K562 (cell line): Measurements from ENCODE around the gene MARS2. TPM values are rescaled to one million over a fixed set of nuclear protein-coding genes. Genes with fewer than 3 reads are reported as not detected.

ENCODE experiments used
- ATAC-seq: fragments of 200-7000 bp; cut with Tn5 transposase; 3 replicates; pipeline ENCODE4 v1.9.1; 2020; ENCODE audit warnings: moderate library complexity
- BruUV-seq: library from RNA; stranded (reverse); fragments of 400-500 nt; replicated peaks from 2 replicates; lab custom pipeline; 2021; lab: Mats Ljungman, UMichigan
- CTCF ChIA-PET: fragments of 300-600 bp; formaldehyde crosslinking; extraction: SDS; loops from one replicate; lab custom pipeline; 2021; ENCODE audit warnings: low intra/inter-chr PET ratio; lab: Yijun Ruan, JAX
- POLR2A ChIA-PET: fragments of 300-600, 350-650 bp; sonication (Branson Sonifier 250); formaldehyde crosslinking; extraction: SDS; loops from one replicate; lab custom pipeline; 2021; ENCODE audit warnings: antibody characterized with exemption, inconsistent platforms; lab: Yijun Ruan, JAX
- DNase-seq, 4 experiments: peaks; one replicate each; pipeline versions ENCODE4 v3.0.0 to v3.0.0-alpha.2; 2011 to 2018; ENCODE audit warnings: low spot score in 3 of 4, mixed read lengths in 3 of 4; ENCODE audit errors: extremely low read depth in 1 of 4
- FAIRE-seq: peaks from 2 replicates; lab custom pipeline; 2011; peaks lifted over from hg19 to GRCh38; lab: Jason Lieb, UNC
- H2AFZ ChIP-seq: 2 replicates; pipeline ENCODE4 v1.6.0; 2011; ENCODE audit warnings: low read depth, low read length, control low read depth, inconsistent platforms
- H3K27ac ChIP-seq: fragments of 200-600 bp; 3 replicates; pipeline ENCODE4 v1.8.0; 2011; ENCODE audit warnings: low read depth, mild to moderate bottlenecking, control low read depth, inconsistent platforms, low read length, moderate library complexity, mixed read lengths; ENCODE audit errors: extremely low read depth
- H3K27me3 ChIP-seq, 2 experiments: fragments of 300-600 bp in 1 of 2; 2 replicates in 1 of 2; 3 replicates in 1 of 2; pipeline versions ENCODE4 v1.6.0 to v1.8.0; 2011; ENCODE audit warnings: inconsistent platforms in 2 of 2, low read length in 2 of 2, mild to moderate bottlenecking in 1 of 2, mixed read lengths in 1 of 2, moderate library complexity in 1 of 2; ENCODE audit not compliant: control insufficient read depth in 2 of 2, insufficient read depth in 2 of 2
- H3K36me3 ChIP-seq: fragments of 300-600 bp; 3 replicates; pipeline ENCODE4 v1.8.0; 2011; ENCODE audit warnings: mild to moderate bottlenecking, low read length, inconsistent platforms; ENCODE audit not compliant: control insufficient read depth, insufficient read depth
- H3K4me1 ChIP-seq, 2 experiments: fragments of 200-600 bp in 1 of 2; replicated peaks in 1 of 2; 2 replicates in 1 of 2; 3 replicates in 1 of 2; pipeline versions ENCODE4 v1.5.1 to v1.8.0; 2011; ENCODE audit warnings: inconsistent platforms in 2 of 2, low read length in 2 of 2, mild to moderate bottlenecking in 1 of 2, mixed read lengths in 1 of 2, moderate library complexity in 1 of 2; ENCODE audit not compliant: control insufficient read depth in 2 of 2, insufficient read depth in 2 of 2
- H3K4me2 ChIP-seq: 2 replicates; pipeline ENCODE4 v1.6.1; 2011; ENCODE audit warnings: low read length, control low read depth, inconsistent platforms, mixed read lengths; ENCODE audit not compliant: insufficient read depth
- H3K4me3 ChIP-seq: fragments of 200-600 bp; sonication (generic), shearing (Covaris generic); 2 replicates; pipeline ENCODE4 v1.5.1; 2016; ENCODE audit warnings: control low read depth, inconsistent platforms
- H3K79me2 ChIP-seq: fragments of 200-600 bp; 3 replicates; pipeline ENCODE4 v1.8.0; 2011; ENCODE audit warnings: low read length, inconsistent platforms; ENCODE audit not compliant: control insufficient read depth, insufficient read depth
- H3K9ac ChIP-seq, 2 experiments: 2 replicates each; pipeline versions ENCODE4 v1.6.0 to v1.6.1; 2011; ENCODE audit warnings: low read depth in 2 of 2, low read length in 2 of 2, control low read depth in 1 of 2, inconsistent platforms in 1 of 2, mild to moderate bottlenecking in 1 of 2, mixed read lengths in 1 of 2; ENCODE audit not compliant: insufficient read depth in 1 of 2
- H3K9me1 ChIP-seq: one replicate; pipeline ENCODE4 v1.6.0; 2011; ENCODE audit warnings: inconsistent platforms, mild to moderate bottlenecking, low read length, moderate library complexity; ENCODE audit not compliant: control insufficient read depth, insufficient read depth
- H3K9me3 ChIP-seq: replicated peaks from 2 replicates; pipeline ENCODE4 v1.5.1; 2011; ENCODE audit warnings: low read depth, low read length, inconsistent platforms; ENCODE audit not compliant: control insufficient read depth, insufficient read depth
- H4K20me1 ChIP-seq: replicated peaks from 2 replicates; pipeline ENCODE4 v1.6.1; 2011; ENCODE audit warnings: low read length, inconsistent platforms, mixed read lengths; ENCODE audit not compliant: control insufficient read depth, insufficient read depth
- AFF1 ChIP-seq, 2 experiments: fragments of 450-650 bp; IDR thresholded peaks; 2 replicates each; pipeline ENCODE4 v1.6.1; 2018; ENCODE audit warnings: mild to moderate bottlenecking in 2 of 2, low read depth in 1 of 2; ENCODE audit not compliant: partially characterized antibody in 2 of 2
- KDM5B ChIP-seq: fragments of 200-600 bp; sonication (generic); IDR thresholded peaks from 2 replicates; pipeline ENCODE4 v1.6.1; 2012; ENCODE audit warnings: low read depth, mild to moderate bottlenecking, moderate library complexity, low read length, control low read depth, inconsistent platforms; ENCODE audit not compliant: insufficient replicate concordance
- SRSF3 ChIP-seq: fragments of 200-400 bp; formaldehyde crosslinking; IDR thresholded peaks from 2 replicates; pipeline ENCODE4 v1.6.1; 2016; ENCODE audit warnings: mild to moderate bottlenecking, low read length, moderate library complexity; ENCODE audit not compliant: insufficient read depth
- WGBS: fragments of 100-300 bp; shearing (Covaris generic); methylation state at CpG from one replicate; pipeline ENCODE4 v1.1.6; 2016; ENCODE audit warnings: low coverage, mixed read lengths; ENCODE audit not compliant: insufficient coverage; ENCODE audit errors: missing lambda C conversion rate; 5-methylcytosine and 5-hydroxymethylcytosine counted together
- in situ Hi-C: fragments of 300-500 bp; cut with MboI; formaldehyde crosslinking; loops from 4 replicates; pipeline ENCODE4 v1.15.0; 2018; ENCODE audit warnings: inconsistent platforms, mixed read lengths
- intact Hi-C: fragments of 100-400 bp; cut with micrococcal nuclease; formaldehyde crosslinking; loops from 2 replicates; pipeline ENCODE4 v1.14.2; 2022
- polyA plus RNA-seq, 8 experiments: library from polyadenylated mRNA; depleted of rRNA in 4 of 8; stranded (reverse) in 5 of 8; unstranded in 3 of 8; fragments of >200 nt; fragmentation: Nextera tagmentation in 2 of 8; fragmentation: Illumina TruSeq in 1 of 8; extraction: Ambion mirVana in 2 of 8; extraction: Trizol in 1 of 8; gene quantifications; 2 replicates each; pipeline versions ENCODE4 v1.2.1 to v1.2.3, GENCODE V29; 2011 to 2014; ENCODE audit warnings: inconsistent platforms in 1 of 8, missing spikeins in 1 of 8
- total RNA-seq, 7 experiments: library from RNA; depleted of rRNA in 6 of 7; stranded (reverse); fragments of >200 nt in 6 of 7; fragmentation: Illumina TruSeq in 2 of 7; extraction: Trizol in 2 of 7; gene quantifications; 2 replicates each; pipeline versions ENCODE4 v1.2.1 to v1.2.3, GENCODE V29; 2011 to 2021; ENCODE audit warnings: low replicate concordance in 1 of 7

Gene MARS2
- total and polyA plus RNA-seq, 9 of the 15 experiments (the other 6 are each of a cell fraction or from before 2014, with no cell fraction given): 4.0 to 17.6 (median 12.5) TPM

DNA sequence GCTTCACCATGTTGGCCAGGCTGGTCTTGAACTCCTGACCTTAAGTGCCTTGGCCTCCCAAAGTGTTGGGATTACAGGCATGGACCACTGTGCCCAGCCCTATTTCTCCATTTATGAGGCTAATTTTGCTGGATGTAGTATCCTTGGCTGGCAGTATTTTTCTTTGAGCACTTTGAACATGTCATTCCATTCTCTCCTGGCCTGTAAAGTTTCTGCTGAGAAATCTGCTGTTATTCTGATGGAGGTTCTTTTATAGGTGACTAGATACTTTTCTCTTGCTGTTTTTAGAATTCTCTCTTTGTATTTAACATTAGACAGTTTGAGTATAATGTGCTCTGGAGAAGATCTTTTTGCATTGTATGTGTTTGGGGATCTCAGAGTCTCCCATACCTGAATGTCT is 38.9 kb upstream of the MARS2 start (continued):
- no peak for TF ChIP-seq AFF1 (IDR thresholded peaks at IDR 0.05; ENCODE audit: low read depth in 1 of 2, partially characterized antibody in 2 of 2)
- TF ChIP-seq, all 486 proteins: peak for 0

DNA sequence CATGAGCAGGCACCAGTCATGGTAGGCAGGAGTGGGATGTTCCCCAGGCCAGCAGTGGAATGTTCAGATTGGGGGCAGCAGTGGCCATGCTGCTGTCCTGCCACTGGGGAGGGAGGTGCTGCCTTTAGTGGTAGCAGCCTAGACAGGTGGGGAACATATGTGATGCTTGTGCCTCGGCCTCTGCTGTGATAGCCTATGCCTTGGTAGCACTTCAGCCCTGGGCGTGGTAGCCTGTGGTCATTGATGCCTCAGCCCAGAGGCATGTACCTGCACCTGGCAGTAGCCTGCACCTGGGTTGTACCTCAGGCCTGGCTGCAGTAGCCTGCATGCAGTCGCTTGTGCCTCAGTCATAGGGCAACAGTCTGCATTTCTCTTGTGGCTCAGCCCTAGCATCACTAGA is 36.9 kb upstream of the MARS2 start:
- H3K4me3 ChIP-seq: no peak overlapping the region
- in situ Hi-C loops: no loop called here
- FAIRE-seq: no peak
- H3K9me3 ChIP-seq: no peaks in the 10 kb centered on the region
- H3K4me2 ChIP-seq: no peak overlapping the region
- no peaks in the 10 kb centered on the region for H3K27me3 ChIP-seq
- no peak overlapping the region for H3K9ac ChIP-seq
- no peaks in the 10 kb centered on the region for H3K79me2 ChIP-seq
- TF ChIP-seq SRSF3 (no peak), KDM5B (no peak)
- no peak overlapping the region for H2AFZ ChIP-seq
- WGBS: 13% methylated on average over 3 of the region's 3 CpGs
- POLR2A ChIA-PET: no interaction called here
- H3K36me3 ChIP-seq: no peaks in the 10 kb centered on the region
- CTCF ChIA-PET: no interaction called here
- ATAC-seq: no peak
- no peak overlapping the region for H3K27ac ChIP-seq
- no peaks in the 10 kb centered on the region for H3K4me1 ChIP-seq
- no peaks in the 10 kb centered on the region for H4K20me1 ChIP-seq
- no peak for DNase-seq
- intact Hi-C loops: no loop called here
- no peaks in the 10 kb centered on the region for H3K9me1 ChIP-seq
- no TSS peak for BruUV-seq
